Psoas muscle (tissue), 8 donors: Measurements from ENCODE around the gene INSIG2. TPM values are rescaled to one million over a fixed set of nuclear protein-coding genes. Genes with fewer than 3 reads are reported as not detected.

ENCODE experiments used
- ATAC-seq, 4 donors: fragments of 200-7000 bp; cut with Tn5 transposase; one replicate each; pipeline ENCODE4 v1.9.1; 2020; ENCODE audit warnings: moderate library complexity in 3 of 4, mild to moderate bottlenecking in 2 of 4
- DNase-seq, 2 donors: peaks; one replicate each; pipeline ENCODE4 v3.0.0-alpha.2; 2020
- H3K27ac ChIP-seq: fragments of 200-600 bp; one replicate; pipeline ENCODE4 v1.8.0; 2022
- H3K27me3 ChIP-seq, 3 donors: fragments of 200-600 bp in 1 of 3; one replicate each; pipeline versions ENCODE4 v1.6.1 to v1.8.0; 2013 to 2022; ENCODE audit warnings: low read length in 2 of 3, mild to moderate bottlenecking in 2 of 3, moderate library complexity in 1 of 3; ENCODE audit not compliant: insufficient read depth in 3 of 3
- H3K36me3 ChIP-seq, 2 donors: fragments of 200-600 bp in 1 of 2; one replicate each; pipeline versions ENCODE4 v1.6.1 to v1.8.0; 2013 to 2022; ENCODE audit warnings: low read depth in 1 of 2, mild to moderate bottlenecking in 1 of 2, moderate library complexity in 1 of 2; ENCODE audit not compliant: insufficient read depth in 1 of 2
- H3K4me1 ChIP-seq: fragments of 200-600 bp; one replicate; pipeline ENCODE4 v1.8.0; 2022
- H3K4me3 ChIP-seq: fragments of 200-600 bp; one replicate; pipeline ENCODE4 v1.8.0; 2022; ENCODE audit warnings: mild to moderate bottlenecking
- H3K9me3 ChIP-seq: fragments of 200-600 bp; one replicate; pipeline ENCODE4 v1.8.0; 2022
- CTCF ChIP-seq: fragments of 200-600 bp; IDR thresholded peaks from one replicate; pipeline ENCODE4 v1.8.0; 2022; ENCODE audit warnings: antibody characterized with exemption
- WGBS, 3 donors: extraction: QIAGEN DNeasy Blood & Tissue Kit; methylation state at CpG; one replicate each; pipeline versions ENCODE4 v1.1.6 to v1.1.7; 2013; 5-methylcytosine and 5-hydroxymethylcytosine counted together
- intact Hi-C, 2 donors: fragments of 100-400 bp; cut with DNase I; formaldehyde crosslinking; loops; one replicate each; pipeline versions ENCODE4 v1.11.0 to v1.14.2; 2022
- polyA plus RNA-seq, 3 donors: library from polyadenylated mRNA; stranded (reverse); fragments of 200-250 nt; gene quantifications; one replicate each; pipeline ENCODE4 v1.2.3, GENCODE V29; 2013
- total RNA-seq, 4 donors: library from RNA; stranded (reverse); fragmentation: NEBNext Ultra II Directional in 2 of 4; extraction: Animal tissue kit (Norgen Biotek cat#: 25700) in 2 of 4; gene quantifications; one replicate each; pipeline versions ENCODE4 v1.2.1 to v1.2.4, GENCODE V29; 2021 to 2023
- donor health status: healthy with polysubstance abuse.
- donor health status: DM: no; HTN: no; CAD: no; lungs with moderate emphysema.
- donor health status: Bipolar disorder and iron deficiency.
- donor health status: healthy.
- donor health status: DM: yes; HTN: yes; CAD: no.
- donor health status: DM: no; HTN: no; CAD: no.
- donor health status: DM: no; HTN: no; CAD: no.
- donor health status: DM: yes; HTN: yes; CAD: no.

INSIG2 gene
- total and polyA plus RNA-seq, 7 donors, result 4.8 to 16.9 (median 7.6) TPM

- Histone ChIP-seq H3K27me3 (no peaks in the 10 kb centered on the region), H3K36me3 (no peaks in the 10 kb centered on the region), H3K4me1 (no peaks in the 10 kb centered on the region), H3K4me3 (no peak overlapping the region), H3K27ac (no peak overlapping the region), H3K9me3 (no peaks in the 10 kb centered on the region)
- no peak for DNase-seq
- no peak for TF ChIP-seq CTCF
- ATAC-seq, result no peak
- intact Hi-C loops, result no loop called here
Observed at GRCh38 chr2:118150294-118150693, 62.0 kb downstream of the INSIG2 start.

GRCh38 chr2:118151831-118152230, 63.6 kb downstream of the INSIG2 start:
- TF ChIP-seq CTCF, result no peak
- Histone ChIP-seq H3K4me1 (no peaks in the 10 kb centered on the region), H3K27me3 (no peaks in the 10 kb centered on the region), H3K36me3 (no peaks in the 10 kb centered on the region), H3K9me3 (no peaks in the 10 kb centered on the region), H3K27ac (no peak overlapping the region), H3K4me3 (no peak overlapping the region)
- WGBS, 3 donors, result 91 to 100% (median 96%) methylated on average over 1 of the region's 1 CpG
- no peak for DNase-seq
- intact Hi-C loops, result no loop called here
- no peak for ATAC-seq

- DNase-seq, result no peak
- no peak for ATAC-seq
- H3K36me3 ChIP-seq, result no peaks in the 10 kb centered on the region
- WGBS, 3 donors, result 64 to 72% (median 70%) methylated on average over 4 of the region's 4 CpGs
- no peak overlapping the region for H3K27ac ChIP-seq
- H3K4me1 ChIP-seq, result no peaks in the 10 kb centered on the region
- no peaks in the 10 kb centered on the region for H3K9me3 ChIP-seq
- no peak for TF ChIP-seq CTCF
- intact Hi-C loops, result no loop called here
- no peaks in the 10 kb centered on the region for H3K27me3 ChIP-seq
- H3K4me3 ChIP-seq, result no peak overlapping the region
Observed at GRCh38 chr2:118153433-118153832, 65.2 kb downstream of the INSIG2 start.

GRCh38 chr2:118154176-118154575, 65.9 kb downstream of the INSIG2 start:
- Histone ChIP-seq H3K9me3 (no peaks in the 10 kb centered on the region), H3K36me3 (no peaks in the 10 kb centered on the region), H3K27me3 (no peaks in the 10 kb centered on the region), H3K27ac (no peak overlapping the region), H3K4me1 (no peaks in the 10 kb centered on the region), H3K4me3 (no peak overlapping the region)
- ATAC-seq (no peak), DNase-seq (no peak)
- no peak for TF ChIP-seq CTCF
- WGBS, 3 donors, result 92 to 97% (median 96%) methylated on average over 2 of the region's 2 CpGs
- intact Hi-C loops, result no loop called here

Other genes starting within 250 kb of the INSIG2 start
- 10 to 100 TPM in 3 of 4 donors, 1 to 10 TPM in 1; 9.9 to 15.5 (median 14.5) TPM for gene CCDC93, start 74.4 kb upstream of the INSIG2 start, total RNA-seq
- 10 to 100 TPM in 1 of 3 donors, 1 to 10 TPM in 2; 6.7 to 12.4 (median 9.7) TPM for gene CCDC93, start 74.4 kb upstream of the INSIG2 start, polyA plus RNA-seq